A549 treated with ZK216348 at 1 μM for 4 hours (cell line): Measurements from ENCODE around the gene NOP58. TPM values are rescaled to one million over a fixed set of nuclear protein-coding genes. Genes with fewer than 3 reads are reported as not detected.

ENCODE experiments used
- total RNA-seq: library from RNA; stranded (reverse); fragments of 200-300 nt; extraction: Qiagen RNA extraction; gene quantifications from 5 replicates; pipeline ENCODE4 v1.2.3, GENCODE V29; 2022; ENCODE audit warnings: low read depth

Gene NOP58, protein sequence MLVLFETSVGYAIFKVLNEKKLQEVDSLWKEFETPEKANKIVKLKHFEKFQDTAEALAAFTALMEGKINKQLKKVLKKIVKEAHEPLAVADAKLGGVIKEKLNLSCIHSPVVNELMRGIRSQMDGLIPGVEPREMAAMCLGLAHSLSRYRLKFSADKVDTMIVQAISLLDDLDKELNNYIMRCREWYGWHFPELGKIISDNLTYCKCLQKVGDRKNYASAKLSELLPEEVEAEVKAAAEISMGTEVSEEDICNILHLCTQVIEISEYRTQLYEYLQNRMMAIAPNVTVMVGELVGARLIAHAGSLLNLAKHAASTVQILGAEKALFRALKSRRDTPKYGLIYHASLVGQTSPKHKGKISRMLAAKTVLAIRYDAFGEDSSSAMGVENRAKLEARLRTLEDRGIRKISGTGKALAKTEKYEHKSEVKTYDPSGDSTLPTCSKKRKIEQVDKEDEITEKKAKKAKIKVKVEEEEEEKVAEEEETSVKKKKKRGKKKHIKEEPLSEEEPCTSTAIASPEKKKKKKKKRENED
- 113 to 180 TPM (median 129 TPM) in 5 replicates for total RNA-seq

DNA sequence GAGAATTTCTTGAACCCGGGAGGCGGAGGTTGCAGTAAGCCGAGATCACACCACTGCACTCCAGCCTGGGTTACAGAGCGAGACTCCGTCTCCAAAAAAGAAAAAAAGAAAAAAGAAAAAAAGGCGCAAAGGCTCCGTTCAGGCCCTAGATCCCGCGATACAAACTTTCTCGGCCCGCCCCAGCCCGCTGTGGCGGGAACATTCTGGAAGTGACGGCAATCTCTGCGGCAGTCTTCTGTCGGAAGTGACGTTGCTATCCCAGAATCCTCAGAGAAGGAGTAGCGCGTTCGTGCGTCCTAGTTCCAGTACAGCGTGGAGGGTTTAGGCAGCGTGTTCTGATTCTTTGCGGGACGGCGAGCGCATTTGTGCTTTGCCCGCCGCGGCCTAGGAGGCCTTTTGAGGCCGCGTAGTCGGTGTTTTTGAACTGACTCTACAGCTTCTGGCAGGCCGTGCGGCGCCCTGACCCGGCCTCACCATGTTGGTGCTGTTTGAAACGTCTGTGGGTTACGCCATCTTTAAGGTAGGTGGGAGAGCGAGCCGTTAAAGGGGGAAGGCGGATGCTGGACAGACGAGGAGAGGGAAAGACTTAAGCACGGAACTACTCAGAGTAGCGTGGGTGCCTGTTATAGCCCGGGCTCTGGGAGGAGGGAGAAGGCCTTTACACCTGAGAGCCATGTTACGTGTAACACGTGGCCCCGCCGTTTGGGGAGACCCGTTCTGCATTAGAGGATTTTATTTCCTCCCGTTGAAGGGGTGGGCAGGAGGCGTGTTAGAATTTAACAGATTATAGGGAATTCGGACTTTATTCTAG is at the start of gene NOP58:
Gene NOP58, plus strand, starts transcription at position 297 of the 811 bp plus-strand sequence. Its CDS starts 179 bp downstream, at position 476.

DNA sequence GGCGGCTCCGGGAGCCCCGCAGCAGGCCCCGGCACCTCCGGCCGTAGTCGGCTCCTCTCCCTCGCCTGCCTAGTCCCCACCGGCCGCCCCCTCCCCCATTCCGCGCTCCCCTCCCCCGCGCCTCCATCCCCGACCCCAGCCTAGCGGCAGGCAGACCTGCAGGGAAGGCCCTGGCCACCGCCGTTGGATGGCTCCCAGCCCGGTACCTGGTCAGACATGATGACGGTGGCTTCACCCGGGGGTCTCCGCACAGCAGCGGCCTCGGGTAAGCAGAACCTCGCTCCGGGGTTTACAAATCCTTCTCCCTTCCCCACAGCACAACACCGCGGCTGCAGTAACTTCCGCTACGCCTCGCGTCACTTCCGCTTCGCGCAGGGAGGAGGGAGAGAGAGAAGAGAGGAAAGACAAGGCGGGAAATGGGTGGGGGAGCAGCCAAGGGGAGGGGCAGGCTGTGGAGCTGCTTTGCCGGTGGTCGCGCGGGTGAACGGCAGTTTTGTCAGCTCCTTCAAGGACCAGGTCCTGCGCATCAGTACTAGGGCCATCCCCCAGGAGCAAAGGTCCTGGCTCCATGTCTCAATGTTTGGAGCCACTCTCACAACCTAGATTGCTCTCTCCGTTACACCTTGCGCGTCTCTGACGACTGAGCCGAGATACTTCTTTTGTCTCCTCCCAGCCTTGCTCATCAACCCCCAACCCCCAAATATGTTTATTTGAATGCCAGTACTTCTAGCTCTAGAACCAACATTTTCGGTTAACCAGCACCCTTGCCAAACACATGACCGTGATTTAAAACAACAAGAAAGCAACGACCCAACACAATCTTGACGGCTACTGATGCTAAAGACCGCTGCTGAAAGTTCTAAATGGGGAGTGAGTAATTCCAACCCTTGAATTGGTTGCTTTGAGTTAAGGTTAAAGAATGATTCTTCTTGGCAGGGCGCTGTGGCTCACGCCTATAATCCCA is 27.0 kb upstream of the NOP58 start, which contains the start of gene SUMO1:
Gene SUMO1, minus strand, starts transcription at position 364 of the 964 bp plus-strand sequence. Its CDS starts 146 bp downstream, at position 218.

Other genes with a start within 250 kb of the NOP58 start
- 4.4 to 7.3 TPM (median 6.0 TPM) in 5 replicates for gene FZD7, start 231.9 kb upstream of the NOP58 start, total RNA-seq
- not detected in 5 replicates for gene KIAA2012, start 192.5 kb upstream of the NOP58 start, total RNA-seq
- 114 to 256 TPM (median 137 TPM) in 5 replicates for gene SUMO1, start 27.2 kb upstream of the NOP58 start, total RNA-seq
- gene BMPR2, start 110.6 kb downstream of the NOP58 start, total RNA-seq: 10.2 to 16.8 TPM (median 14.3 TPM) in 5 replicates